ENCODE measurements around the gene IDH3G.

Gene IDH3G

DNA sequence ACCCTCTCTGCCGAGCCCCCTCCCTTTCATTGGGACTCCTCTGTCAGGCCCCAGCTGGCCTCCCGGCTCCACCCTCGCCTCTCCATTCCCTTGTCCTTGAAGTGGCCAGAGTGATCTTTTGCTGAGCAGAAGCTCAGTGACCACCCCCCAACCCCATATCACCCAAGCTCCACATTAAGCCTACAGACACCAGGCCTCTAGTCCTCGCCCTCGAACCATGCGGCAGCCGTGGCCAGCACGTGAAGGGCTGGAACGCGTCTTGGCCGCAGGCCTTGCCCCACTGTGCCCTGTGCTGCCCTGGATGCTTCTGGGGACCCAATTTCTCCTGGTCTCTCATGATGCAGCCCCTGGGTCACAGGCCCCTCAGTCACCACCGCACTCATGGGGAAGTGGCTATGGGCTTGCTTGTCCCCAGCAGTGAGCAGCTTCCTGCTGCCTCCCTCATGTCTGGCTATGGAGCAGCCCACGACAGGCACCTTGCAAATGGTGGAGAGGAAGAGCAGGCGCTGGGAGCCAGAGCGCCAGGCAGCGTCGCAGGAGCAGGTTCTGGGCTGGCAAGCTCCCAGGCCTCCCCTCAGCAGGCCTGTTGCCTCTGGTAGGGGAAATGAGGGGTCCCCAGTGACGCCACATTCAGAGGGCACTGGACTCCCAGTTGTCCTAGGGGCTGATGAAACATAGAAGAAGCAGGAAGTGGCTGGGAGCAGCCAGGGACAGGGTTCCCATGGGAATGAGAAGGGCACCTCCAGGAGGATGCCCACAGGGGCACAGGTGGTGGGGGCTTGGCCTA lies 14.1 kb downstream of the IDH3G start:
- H3K4me1 ChIP-seq (ENCODE audit: control insufficient read depth, insufficient read depth, low read depth, low read length), result no peaks in the 10 kb centered on the region
- H3K4me2 ChIP-seq (ENCODE audit: low read length, poor library complexity, severe bottlenecking), result no peak overlapping the region
- H3K27me3 ChIP-seq (ENCODE audit: control insufficient read depth in 1 of 2, insufficient read depth in 1 of 2, low read length in 2 of 2), result peaks cover 0 to 5% of the 10 kb centered on the region in 2 experiments
- H3K27ac ChIP-seq (ENCODE audit: low read length, poor library complexity, severe bottlenecking), result no peak overlapping the region
- no peak overlapping the region for H3K18ac ChIP-seq (ENCODE audit: low read depth in 1 of 2, low read length in 2 of 2)
- H3K9ac ChIP-seq (ENCODE audit: low read length), result no peak overlapping the region
- no peak overlapping the region for H2BK5ac ChIP-seq (ENCODE audit: low read depth, low read length, poor library complexity, severe bottlenecking)
- H3K23ac ChIP-seq (ENCODE audit: low read length in 2 of 2), result no peak overlapping the region
- no peak overlapping the region for H2AK5ac ChIP-seq (ENCODE audit: low read length, severe bottlenecking)
- H3K14ac ChIP-seq (ENCODE audit: low read length in 2 of 2), result no peak overlapping the region
- H2BK15ac ChIP-seq (ENCODE audit: low read depth, poor library complexity, severe bottlenecking), result no peak overlapping the region
- H3K4ac ChIP-seq (ENCODE audit: low read depth in 1 of 2, low read length in 2 of 2), result no peak overlapping the region
- H2AFZ ChIP-seq (ENCODE audit: low read depth, low read length), result no peak overlapping the region
- no peaks in the 10 kb centered on the region for H3K9me3 ChIP-seq (ENCODE audit: control insufficient read depth, low read length)
- no peak for DNase-seq
- no peak overlapping the region for H2BK120ac ChIP-seq (ENCODE audit: low read depth, low read length)
- peak overlapping the region; percentile 27 for H4K91ac ChIP-seq (ENCODE audit: low read length)
- H3K36me3 ChIP-seq (ENCODE audit: control insufficient read depth in 1 of 2, insufficient read depth in 2 of 2, low read depth in 1 of 2, low read length in 2 of 2), result peaks cover 0 to 60% of the 10 kb centered on the region in 2 experiments
- 85% methylated on average over 18 of the region's 18 CpGs for WGBS
- H3K79me1 ChIP-seq (replicated peaks; ENCODE audit: low read length, poor library complexity, severe bottlenecking), result no peaks in the 10 kb centered on the region
- no peak overlapping the region for H3K4me3 ChIP-seq (ENCODE audit: insufficient read depth in 1 of 2, low read depth in 1 of 2, low read length in 2 of 2)
- no peak overlapping the region for H4K8ac ChIP-seq (ENCODE audit: low read length)
- no peak overlapping the region for H2BK12ac ChIP-seq (ENCODE audit: low read length in 2 of 2)

DNA sequence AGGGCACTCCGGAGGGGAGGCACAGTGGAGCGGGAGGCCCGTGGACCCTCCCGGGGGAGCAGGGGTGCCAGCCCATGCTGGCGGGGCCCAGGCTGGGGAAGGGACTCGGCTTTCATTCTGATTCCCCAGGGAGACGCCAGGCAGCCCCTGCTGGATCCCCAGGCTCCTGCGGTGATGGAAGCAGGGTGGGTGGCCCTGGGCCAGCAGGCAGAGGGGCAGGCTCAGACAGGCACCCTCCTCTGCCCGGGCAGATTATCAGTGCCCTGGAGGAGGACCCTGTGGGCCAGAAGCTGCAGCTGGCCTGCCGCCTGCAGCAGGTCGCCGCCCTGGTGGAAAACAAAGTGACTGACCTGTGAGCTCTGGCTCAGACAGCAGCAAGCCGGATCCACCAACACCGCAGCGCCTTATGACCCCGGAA lies 15.5 kb downstream of the IDH3G start:
- no peak overlapping the region for H3K4me2 ChIP-seq (ENCODE audit: low read length, poor library complexity, severe bottlenecking)
- no peak overlapping the region for H2BK5ac ChIP-seq (ENCODE audit: low read depth, low read length, poor library complexity, severe bottlenecking)
- H3K4me1 ChIP-seq (ENCODE audit: control insufficient read depth, insufficient read depth, low read depth, low read length), result no peaks in the 10 kb centered on the region
- H2BK12ac ChIP-seq (ENCODE audit: low read length in 2 of 2), result no peak overlapping the region
- H3K36me3 ChIP-seq (ENCODE audit: control insufficient read depth in 1 of 2, insufficient read depth in 2 of 2, low read depth in 1 of 2, low read length in 2 of 2), result peaks cover 0 to 60% of the 10 kb centered on the region in 2 experiments
- H2AK5ac ChIP-seq (ENCODE audit: low read length, severe bottlenecking), result no peak overlapping the region
- 96% methylated on average over 13 of the region's 16 CpGs for WGBS
- peaks cover 0 to 5% of the 10 kb centered on the region in 2 experiments for H3K27me3 ChIP-seq (ENCODE audit: control insufficient read depth in 1 of 2, insufficient read depth in 1 of 2, low read length in 2 of 2)
- no peak overlapping the region for H2AFZ ChIP-seq (ENCODE audit: low read depth, low read length)
- no peak overlapping the region for H3K9ac ChIP-seq (ENCODE audit: low read length)
- H3K18ac ChIP-seq (ENCODE audit: low read depth in 1 of 2, low read length in 2 of 2), result no peak overlapping the region
- DNase-seq, result no peak
- no peak overlapping the region for H3K4ac ChIP-seq (ENCODE audit: low read depth in 1 of 2, low read length in 2 of 2)
- no peak overlapping the region for H3K14ac ChIP-seq (ENCODE audit: low read length in 2 of 2)
- no peak overlapping the region for H4K8ac ChIP-seq (ENCODE audit: low read length)
- H3K79me1 ChIP-seq (replicated peaks; ENCODE audit: low read length, poor library complexity, severe bottlenecking), result no peaks in the 10 kb centered on the region
- H3K23ac ChIP-seq (ENCODE audit: low read length in 2 of 2), result no peak overlapping the region
- no peak overlapping the region for H3K27ac ChIP-seq (ENCODE audit: low read length, poor library complexity, severe bottlenecking)
- H3K4me3 ChIP-seq (ENCODE audit: insufficient read depth in 1 of 2, low read depth in 1 of 2, low read length in 2 of 2), result no peak overlapping the region
- H2BK15ac ChIP-seq (ENCODE audit: low read depth, poor library complexity, severe bottlenecking), result no peak overlapping the region
- H2BK120ac ChIP-seq (ENCODE audit: low read depth, low read length), result no peak overlapping the region
- no peaks in the 10 kb centered on the region for H3K9me3 ChIP-seq (ENCODE audit: control insufficient read depth, low read length)
- no peak overlapping the region for H4K91ac ChIP-seq (ENCODE audit: low read length)

DNA sequence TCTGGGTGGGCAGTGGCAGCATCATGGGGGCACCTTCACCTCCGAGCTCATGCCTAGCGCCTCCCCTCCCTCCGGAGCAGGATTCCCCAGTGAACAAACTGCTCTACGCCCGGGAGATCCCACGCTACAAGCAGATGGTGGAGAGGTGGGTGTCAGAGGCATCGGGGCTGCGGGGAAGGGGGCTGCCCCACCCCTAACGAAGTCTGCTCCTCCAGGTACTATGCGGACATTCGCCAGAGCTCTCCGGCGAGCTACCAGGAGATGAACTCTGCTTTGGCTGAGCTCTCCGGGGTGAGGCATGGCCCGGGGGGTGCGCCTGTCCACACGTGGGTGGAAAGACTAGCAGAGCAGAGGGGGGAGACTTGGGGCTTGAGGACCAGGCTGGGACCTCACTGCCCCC lies 16.0 kb downstream of the IDH3G start:
- Histone ChIP-seq H3K27me3 (ENCODE audit: control insufficient read depth in 1 of 2, insufficient read depth in 1 of 2, low read length in 2 of 2) (peaks cover 0 to 5% of the 10 kb centered on the region in 2 experiments), H2AFZ (ENCODE audit: low read depth, low read length) (no peak overlapping the region), H4K8ac (ENCODE audit: low read length) (no peak overlapping the region), H2AK5ac (ENCODE audit: low read length, severe bottlenecking) (no peak overlapping the region), H3K23ac (ENCODE audit: low read length in 2 of 2) (no peak overlapping the region), H3K4me1 (ENCODE audit: control insufficient read depth, insufficient read depth, low read depth, low read length) (no peaks in the 10 kb centered on the region), H3K18ac (ENCODE audit: low read depth in 1 of 2, low read length in 2 of 2) (no peak overlapping the region), H3K4me3 (ENCODE audit: insufficient read depth in 1 of 2, low read depth in 1 of 2, low read length in 2 of 2) (no peak overlapping the region), H3K4ac (ENCODE audit: low read depth in 1 of 2, low read length in 2 of 2) (no peak overlapping the region), H2BK15ac (ENCODE audit: low read depth, poor library complexity, severe bottlenecking) (no peak overlapping the region), H3K9me3 (ENCODE audit: control insufficient read depth, low read length) (no peaks in the 10 kb centered on the region), H3K4me2 (ENCODE audit: low read length, poor library complexity, severe bottlenecking) (no peak overlapping the region), H2BK5ac (ENCODE audit: low read depth, low read length, poor library complexity, severe bottlenecking) (no peak overlapping the region), H3K27ac (ENCODE audit: low read length, poor library complexity, severe bottlenecking) (no peak overlapping the region), H3K9ac (ENCODE audit: low read length) (no peak overlapping the region), H2BK12ac (ENCODE audit: low read length in 2 of 2) (no peak overlapping the region), H3K36me3 (ENCODE audit: control insufficient read depth in 1 of 2, insufficient read depth in 2 of 2, low read depth in 1 of 2, low read length in 2 of 2) (peaks cover 0 to 60% of the 10 kb centered on the region in 2 experiments), H2BK120ac (ENCODE audit: low read depth, low read length) (no peak overlapping the region), H4K91ac (ENCODE audit: low read length) (no peak overlapping the region), H3K79me1 (replicated peaks; ENCODE audit: low read length, poor library complexity, severe bottlenecking) (no peaks in the 10 kb centered on the region), H3K14ac (ENCODE audit: low read length in 2 of 2) (no peak overlapping the region)
- 93% methylated on average over 12 of the region's 17 CpGs for WGBS
- no peak for DNase-seq

DNA sequence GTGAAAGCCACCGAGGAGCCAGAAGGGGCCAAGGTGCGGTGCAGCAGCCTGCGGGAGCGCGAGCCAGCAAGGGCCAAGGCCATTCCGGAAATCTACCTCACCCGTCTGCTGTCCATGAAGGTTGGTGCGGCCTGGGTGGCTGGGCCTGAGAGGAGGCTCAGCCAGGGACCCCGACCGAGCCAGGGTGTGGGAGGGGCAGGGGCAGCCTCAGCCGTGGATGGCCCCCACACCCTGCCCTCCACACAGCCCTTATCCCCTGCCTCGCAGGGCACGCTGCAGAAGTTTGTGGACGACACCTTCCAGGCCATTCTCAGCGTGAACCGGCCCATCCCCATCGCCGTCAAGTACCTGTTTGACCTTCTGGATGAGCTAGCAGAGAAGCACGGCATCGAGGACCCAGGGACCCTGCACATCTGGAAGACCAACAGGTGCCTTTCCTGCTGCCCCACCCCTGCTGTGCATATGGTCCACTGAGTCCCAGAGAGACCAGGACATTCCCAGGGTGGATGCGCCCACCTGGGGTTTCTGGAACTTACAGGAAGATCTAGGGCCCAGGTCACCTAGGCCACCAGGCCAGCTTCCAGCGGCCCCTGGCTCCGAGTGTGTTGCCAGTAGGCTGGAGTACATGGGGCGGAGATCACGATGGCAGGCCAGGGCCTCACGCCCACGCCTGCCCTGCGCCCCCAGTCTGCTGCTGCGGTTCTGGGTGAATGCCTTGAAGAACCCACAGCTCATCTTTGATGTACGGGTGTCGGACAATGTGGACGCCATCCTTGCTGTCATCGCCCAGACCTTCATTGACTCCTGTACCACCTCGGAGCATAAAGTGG lies 16.7 kb downstream of the IDH3G start:
- WGBS, result 93% methylated on average over 30 of the region's 34 CpGs
- Histone ChIP-seq H4K91ac (ENCODE audit: low read length) (no peak overlapping the region), H3K36me3 (ENCODE audit: control insufficient read depth in 1 of 2, insufficient read depth in 2 of 2, low read depth in 1 of 2, low read length in 2 of 2) (peaks cover 0 to 60% of the 10 kb centered on the region in 2 experiments), H3K4me3 (ENCODE audit: insufficient read depth in 1 of 2, low read depth in 1 of 2, low read length in 2 of 2) (no peak overlapping the region), H2AK5ac (ENCODE audit: low read length, severe bottlenecking) (no peak overlapping the region), H3K27ac (ENCODE audit: low read length, poor library complexity, severe bottlenecking) (no peak overlapping the region), H3K23ac (ENCODE audit: low read length in 2 of 2) (no peak overlapping the region), H3K9ac (ENCODE audit: low read length) (no peak overlapping the region), H2BK15ac (ENCODE audit: low read depth, poor library complexity, severe bottlenecking) (no peak overlapping the region), H2BK12ac (ENCODE audit: low read length in 2 of 2) (no peak overlapping the region), H2AFZ (ENCODE audit: low read depth, low read length) (no peak overlapping the region), H2BK5ac (ENCODE audit: low read depth, low read length, poor library complexity, severe bottlenecking) (no peak overlapping the region), H3K4ac (ENCODE audit: low read depth in 1 of 2, low read length in 2 of 2) (no peak overlapping the region), H4K8ac (ENCODE audit: low read length) (no peak overlapping the region), H3K79me1 (replicated peaks; ENCODE audit: low read length, poor library complexity, severe bottlenecking) (no peaks in the 10 kb centered on the region), H3K27me3 (ENCODE audit: control insufficient read depth in 1 of 2, insufficient read depth in 1 of 2, low read length in 2 of 2) (peaks cover 0 to 5% of the 10 kb centered on the region in 2 experiments), H2BK120ac (ENCODE audit: low read depth, low read length) (no peak overlapping the region), H3K9me3 (ENCODE audit: control insufficient read depth, low read length) (no peaks in the 10 kb centered on the region), H3K18ac (ENCODE audit: low read depth in 1 of 2, low read length in 2 of 2) (no peak overlapping the region), H3K4me2 (ENCODE audit: low read length, poor library complexity, severe bottlenecking) (no peak overlapping the region), H3K14ac (ENCODE audit: low read length in 2 of 2) (no peak overlapping the region), H3K4me1 (ENCODE audit: control insufficient read depth, insufficient read depth, low read depth, low read length) (no peaks in the 10 kb centered on the region)
- no peak for DNase-seq
